NCI-H146 (cell line): ENCODE measurements around the gene CNTNAP4.

Source experiments
- DNase-seq: peaks from one replicate; lab custom pipeline; 2025; lab: John Stamatoyannopoulos, UW

The CNTNAP4 gene

DNA sequence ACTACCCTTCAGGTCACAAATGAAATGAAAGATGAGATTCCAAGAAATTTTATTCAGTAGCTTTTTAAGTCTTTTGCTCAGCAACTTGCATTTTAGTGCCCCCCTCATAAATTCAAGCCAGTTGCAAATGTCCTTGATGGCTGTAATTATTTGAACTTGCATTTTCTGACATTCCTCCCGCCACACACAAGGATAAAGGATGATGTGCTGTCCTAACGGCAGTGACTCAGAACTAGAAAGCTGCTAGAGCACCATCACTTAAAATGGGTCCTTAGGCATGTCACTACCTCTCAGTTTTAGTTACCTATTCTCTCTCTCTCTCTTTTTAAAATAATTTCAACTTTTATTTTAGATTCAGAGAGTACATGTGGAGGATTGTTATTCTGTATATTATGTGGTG, 306.7 kb downstream of the CNTNAP4 start:
- peak; percentile 26 for DNase-seq

DNA sequence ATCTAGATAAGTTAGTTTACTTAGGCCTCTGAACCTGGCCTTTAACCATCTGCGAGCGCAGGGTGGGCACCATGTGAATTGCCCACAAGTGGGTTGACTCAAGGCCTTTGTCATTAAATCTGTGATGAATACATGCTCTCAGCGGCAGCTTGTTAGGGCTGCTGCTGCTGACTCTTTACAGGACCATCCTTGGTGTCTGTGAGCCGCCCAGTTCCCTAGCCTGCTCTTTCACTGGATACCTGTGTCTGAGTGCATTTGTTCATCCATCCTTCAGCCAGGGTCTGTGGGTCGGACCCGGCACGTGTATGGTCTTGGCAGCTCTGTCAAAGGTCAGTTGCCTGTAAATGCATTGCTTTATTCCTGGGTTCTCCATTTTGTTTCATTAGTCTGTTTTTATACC, 321.3 kb downstream of the CNTNAP4 start:
- DNase-seq = no peak

DNA sequence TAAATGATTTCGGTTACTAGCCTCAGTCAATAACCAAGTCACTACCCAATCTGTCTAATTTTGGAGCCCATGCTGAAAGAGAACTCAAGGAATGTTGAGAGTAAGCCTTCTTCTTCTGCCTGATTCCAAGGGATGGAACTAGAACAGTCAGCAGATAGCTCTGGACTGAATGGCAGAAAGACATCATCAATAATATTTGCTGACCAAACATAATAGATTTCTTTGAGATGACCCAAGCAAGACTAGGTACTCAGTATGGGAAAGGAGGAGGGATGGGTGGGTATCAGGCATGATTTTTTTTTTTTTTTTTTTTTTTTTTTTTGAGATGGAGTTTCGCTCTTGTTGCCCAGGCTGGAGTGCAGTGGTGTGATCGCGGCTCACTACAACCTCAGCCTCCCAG, 330.1 kb downstream of the CNTNAP4 start:
- no peak for DNase-seq
